HepG2 (cell line): ENCODE data around the gene ABCA4. TPM values are rescaled to one million over a fixed set of nuclear protein-coding genes. Genes with fewer than 3 reads are reported as not detected.
A peak's percentile ranks its signal among the peaks of the same experiment; 100 is the strongest.

Source experiments
- ATAC-seq: fragments of 200-7000 bp; cut with Tn5 transposase; 3 replicates; pipeline ENCODE4 v1.9.1; 2020; ENCODE audit warnings: mild to moderate bottlenecking, moderate library complexity
- BruUV-seq: library from RNA; stranded (reverse); fragments of 400-500 nt; replicated peaks from 2 replicates; lab custom pipeline; 2021; lab: Mats Ljungman, UMichigan
- CTCF ChIA-PET: fragments of 300-600 bp; formaldehyde crosslinking; extraction: SDS; loops from one replicate; lab custom pipeline; 2021; ENCODE audit warnings: low total read pairs, inconsistent platforms, low intra/inter-chr PET ratio; lab: Yijun Ruan, JAX
- POLR2A ChIA-PET: fragments of 350-600 bp; sonication (Branson Sonifier 250); formaldehyde crosslinking; loops from one replicate; lab custom pipeline; 2020; ENCODE audit warnings: antibody characterized with exemption, inconsistent platforms; lab: Yijun Ruan, JAX
- DNase-seq: peaks from one replicate; pipeline ENCODE4 v3.0.0-alpha.2; 2015; ENCODE audit warnings: low spot score
- FAIRE-seq: peaks from 3 replicates; lab custom pipeline; 2011; peaks lifted over from hg19 to GRCh38; lab: Jason Lieb, UNC
- H2AFZ ChIP-seq: one replicate; pipeline ENCODE4 v1.6.1; 2011; ENCODE audit warnings: low read length, inconsistent platforms
- H3K27ac ChIP-seq: fragments of 300-600 bp; 3 replicates; pipeline ENCODE4 v1.8.0; 2011; ENCODE audit warnings: mixed run types, mild to moderate bottlenecking, mixed read lengths, low read length, inconsistent platforms; ENCODE audit not compliant: insufficient read depth; ENCODE audit errors: extremely low read length
- H3K27me3 ChIP-seq, 2 experiments: fragments of 200-600 bp in 1 of 2; 2 replicates in 1 of 2; 3 replicates in 1 of 2; pipeline versions ENCODE4 v1.6.0 to v1.8.0; 2011; ENCODE audit warnings: low read length in 2 of 2, mild to moderate bottlenecking in 2 of 2, moderate library complexity in 2 of 2, inconsistent platforms in 1 of 2; ENCODE audit not compliant: insufficient read depth in 2 of 2, control insufficient read depth in 1 of 2
- H3K36me3 ChIP-seq, 2 experiments: fragments of 200-600 bp in 1 of 2; replicated peaks in 1 of 2; 2 replicates in 1 of 2; 3 replicates in 1 of 2; pipeline versions ENCODE4 v1.5.1 to v1.8.0; 2011; ENCODE audit warnings: low read length in 2 of 2, inconsistent platforms in 1 of 2; ENCODE audit not compliant: insufficient read depth in 2 of 2, control insufficient read depth in 1 of 2
- H3K4me1 ChIP-seq: 2 replicates; pipeline ENCODE4 v1.5.1; 2012; ENCODE audit warnings: low read length, inconsistent platforms; ENCODE audit not compliant: insufficient read depth
- H3K4me2 ChIP-seq: 2 replicates; pipeline ENCODE4 v1.6.0; 2011; ENCODE audit warnings: low read depth, low read length, inconsistent platforms
- H3K4me3 ChIP-seq, 3 experiments: fragments of 200-600 bp in 1 of 3; sonication (generic), shearing (Covaris generic) in 1 of 3; replicated peaks in 1 of 3; 2 replicates each; pipeline ENCODE4 v1.5.1; 2011 to 2016; ENCODE audit warnings: low read length in 3 of 3, inconsistent platforms in 2 of 3, low read depth in 2 of 3, mild to moderate bottlenecking in 2 of 3, control low read depth in 1 of 3, mixed read lengths in 1 of 3; ENCODE audit not compliant: insufficient read depth in 1 of 3
- H3K79me2 ChIP-seq: one replicate; pipeline ENCODE4 v1.6.1; 2011; ENCODE audit warnings: low read length, inconsistent platforms; ENCODE audit not compliant: insufficient read depth
- H3K9ac ChIP-seq: 2 replicates; pipeline ENCODE4 v1.6.0; 2011; ENCODE audit warnings: mild to moderate bottlenecking, low read depth, low read length, inconsistent platforms; ENCODE audit not compliant: insufficient read depth
- H3K9me3 ChIP-seq: 2 replicates; pipeline ENCODE4 v1.5.1; 2012; ENCODE audit warnings: mild to moderate bottlenecking, low read length
- H4K20me1 ChIP-seq: 2 replicates; pipeline ENCODE4 v1.6.0; 2011; ENCODE audit warnings: inconsistent platforms, mild to moderate bottlenecking, low read length, moderate library complexity; ENCODE audit not compliant: insufficient read depth
- CEBPB ChIP-seq: IDR thresholded peaks from 2 replicates; pipeline ENCODE4 v1.6.1; 2011; ENCODE audit warnings: low read depth, low read length, improper control_type of control experiment, borderline replicate concordance
- FOXC1 ChIP-seq: sonication (generic); formaldehyde crosslinking; IDR thresholded peaks from 2 replicates; pipeline ENCODE4 v1.8.0; 2022; ENCODE audit warnings: mild to moderate bottlenecking, missing genetic modification reagents, borderline replicate concordance
- HNRNPH1 ChIP-seq: fragments of 200-400 bp; formaldehyde crosslinking; optimal IDR thresholded peaks from 2 replicates; pipeline ENCODE3; 2017; ENCODE audit warnings: mild to moderate bottlenecking, low read depth, low read length
- HNRNPUL1 ChIP-seq: fragments of 200-400 bp; formaldehyde crosslinking; IDR thresholded peaks from 2 replicates; pipeline ENCODE4 v1.6.1; 2017; ENCODE audit warnings: low read depth, mild to moderate bottlenecking, low read length, moderate library complexity
- KDM1A ChIP-seq: IDR thresholded peaks from 2 replicates; pipeline ENCODE4 v1.6.1; 2016; ENCODE audit warnings: missing compliant biosample characterization
- KLF15 ChIP-seq: sonication (generic); formaldehyde crosslinking; IDR thresholded peaks from 2 replicates; pipeline ENCODE4 v1.8.1; 2023; ENCODE audit warnings: borderline replicate concordance, mild to moderate bottlenecking, inconsistent platforms, missing genetic modification reagents, mixed read lengths
- NR2F1 ChIP-seq, 2 experiments: fragments of 450-650 bp in 1 of 2; formaldehyde crosslinking in 1 of 2; IDR thresholded peaks; 2 replicates each; pipeline versions ENCODE4 v1.5.0 to v1.6.1; 2016 to 2020; ENCODE audit warnings: mild to moderate bottlenecking in 1 of 2, missing compliant biosample characterization in 1 of 2, missing genetic modification reagents in 1 of 2, moderate library complexity in 1 of 2
- SOX5 ChIP-seq: IDR thresholded peaks from 2 replicates; pipeline ENCODE4 v1.6.1; 2016; ENCODE audit warnings: borderline replicate concordance
- SOX6 ChIP-seq, 2 experiments: fragments of 450-650 bp in 1 of 2; sonication (generic) in 1 of 2; formaldehyde crosslinking in 1 of 2; IDR thresholded peaks; 2 replicates each; pipeline versions ENCODE4 v1.4.0 to v1.6.1; 2017 to 2020; ENCODE audit warnings: antibody characterized with exemption in 1 of 2, mild to moderate bottlenecking in 1 of 2, missing genetic modification reagents in 1 of 2
- SP4 ChIP-seq: sonication (generic); formaldehyde crosslinking; IDR thresholded peaks from 2 replicates; pipeline ENCODE4 v1.8.1; 2023; ENCODE audit warnings: mild to moderate bottlenecking, missing genetic modification reagents
- ZMYM4 ChIP-seq: sonication (generic); formaldehyde crosslinking; IDR thresholded peaks from 2 replicates; pipeline ENCODE4 v1.8.1; 2023; ENCODE audit warnings: mild to moderate bottlenecking, missing genetic modification reagents
- ZNF143 ChIP-seq: sonication (generic); formaldehyde crosslinking; IDR thresholded peaks from 2 replicates; pipeline ENCODE4 v1.4.0; 2020; ENCODE audit warnings: missing genetic modification reagents
- ZNF556 ChIP-seq: sonication (generic); formaldehyde crosslinking; IDR thresholded peaks from 2 replicates; pipeline ENCODE4 v1.4.0; 2020; ENCODE audit warnings: mild to moderate bottlenecking, missing genetic modification reagents, borderline replicate concordance
- ZNF562 ChIP-seq: sonication (generic); formaldehyde crosslinking; IDR thresholded peaks from 2 replicates; pipeline ENCODE4 v1.8.0; 2022; ENCODE audit warnings: missing genetic modification reagents, borderline replicate concordance
- ZNF629 ChIP-seq: sonication (generic); formaldehyde crosslinking; conservative IDR thresholded peaks from 2 replicates; pipeline ENCODE4 v1.5.0; 2020; ENCODE audit warnings: missing genetic modification reagents
- ZNF670 ChIP-seq: sonication (generic); formaldehyde crosslinking; IDR thresholded peaks from 2 replicates; pipeline ENCODE4 v1.8.0; 2022; ENCODE audit warnings: mild to moderate bottlenecking, missing genetic modification reagents, borderline replicate concordance
- ZNF713 ChIP-seq: sonication (generic); formaldehyde crosslinking; IDR thresholded peaks from 2 replicates; pipeline ENCODE4 v1.4.0; 2020; ENCODE audit warnings: mild to moderate bottlenecking, missing genetic modification reagents
- ZNF737 ChIP-seq: sonication (generic); formaldehyde crosslinking; IDR thresholded peaks from 2 replicates; pipeline ENCODE4 v1.5.0; 2020; ENCODE audit warnings: missing genetic modification reagents, mild to moderate bottlenecking, borderline replicate concordance
- WGBS: methylation state at CpG from one replicate; pipeline ENCODE4 v1.1.6; 2017; ENCODE audit warnings: low lambda C conversion rate; 5-methylcytosine and 5-hydroxymethylcytosine counted together
- in situ Hi-C: cut with HindIII; loops from 2 replicates; pipeline ENCODE4 v1.10.0; 2017; ENCODE audit warnings: low pct_unique_long_range_greater_than_20kb; ENCODE audit not compliant: extremely low pct_ligation_motif_present
- intact Hi-C: fragments of 100-400 bp; cut with micrococcal nuclease; formaldehyde crosslinking; loops from one replicate; pipeline ENCODE4 v1.10.0; 2022; ENCODE audit not compliant: unreplicated experiment
- polyA plus RNA-seq, 8 experiments: library from polyadenylated mRNA; depleted of rRNA in 3 of 8; stranded (reverse) in 7 of 8; unstranded in 1 of 8; fragments of >200 nt; fragmentation: Illumina TruSeq in 4 of 8; extraction: Trizol in 4 of 8; gene quantifications; 2 replicates each; pipeline versions ENCODE4 v1.2.1 to v1.2.3, GENCODE V29; 2011 to 2016; ENCODE audit warnings: low read depth in 4 of 8, missing spikeins in 1 of 8, mixed read lengths in 1 of 8; ENCODE audit not compliant: insufficient read depth in 1 of 8
- total RNA-seq, 5 experiments: library from RNA; depleted of rRNA; stranded (reverse); fragments of >200 nt; fragmentation: Illumina TruSeq; extraction: Trizol; gene quantifications; 2 replicates each; pipeline ENCODE4 v1.2.3, GENCODE V29; 2016; ENCODE audit warnings: low read depth in 1 of 5
- TF ChIP-seq, protein P1 (sequence below): sonication (generic); formaldehyde crosslinking; IDR thresholded peaks from 2 replicates; pipeline ENCODE4 v1.4.0; 2020; ENCODE audit warnings: mild to moderate bottlenecking, missing genetic modification reagents, borderline replicate concordance
- TF ChIP-seq, protein P2 (sequence below): sonication (generic); formaldehyde crosslinking; IDR thresholded peaks from 2 replicates; pipeline ENCODE4 v1.4.0; 2020; ENCODE audit warnings: mild to moderate bottlenecking, missing genetic modification reagents

ABCA4 gene
- total and polyA plus RNA-seq, 2 of the 13 experiments (the other 11 are each of a cell fraction or from before 2014, with no cell fraction given), result 0.24 to 0.67 TPM

DNA sequence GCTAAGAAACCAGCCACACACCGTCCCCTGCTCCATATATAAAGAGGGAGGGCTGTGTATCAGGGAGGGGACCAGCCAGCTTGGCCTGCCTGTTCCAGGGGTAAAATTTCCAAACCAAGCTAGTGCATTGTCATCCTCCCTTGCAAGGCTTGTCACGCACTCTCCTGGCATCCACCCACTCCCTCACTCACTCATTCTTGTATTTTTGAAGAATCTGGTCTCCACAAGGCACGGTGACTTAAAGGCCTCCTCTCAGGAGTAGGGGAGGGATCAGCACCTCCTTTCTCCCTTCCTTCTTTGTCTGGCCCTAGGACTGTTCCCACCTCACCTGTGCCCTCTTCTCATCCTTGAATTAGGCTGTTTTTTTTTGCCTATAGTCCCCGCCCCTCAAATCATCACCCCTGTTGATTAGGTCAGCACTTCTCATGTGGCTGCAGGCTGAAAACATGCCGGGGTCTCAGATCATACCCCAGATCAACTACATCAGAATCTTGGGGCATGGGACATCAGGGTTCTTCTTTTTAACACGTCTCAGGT is 5.0 kb downstream of the ABCA4 start (continued):
- TF ChIP-seq SP4, result 0 out of 2 replicates have a peak, but pooled peaks have one; percentile 6
- TF ChIP-seq ZNF713, result 0 out of 2 replicates have a peak, but pooled peaks have one; percentile 6
- no peak for TF ChIP-seq HNRNPUL1
- TF ChIP-seq, protein P1, sequence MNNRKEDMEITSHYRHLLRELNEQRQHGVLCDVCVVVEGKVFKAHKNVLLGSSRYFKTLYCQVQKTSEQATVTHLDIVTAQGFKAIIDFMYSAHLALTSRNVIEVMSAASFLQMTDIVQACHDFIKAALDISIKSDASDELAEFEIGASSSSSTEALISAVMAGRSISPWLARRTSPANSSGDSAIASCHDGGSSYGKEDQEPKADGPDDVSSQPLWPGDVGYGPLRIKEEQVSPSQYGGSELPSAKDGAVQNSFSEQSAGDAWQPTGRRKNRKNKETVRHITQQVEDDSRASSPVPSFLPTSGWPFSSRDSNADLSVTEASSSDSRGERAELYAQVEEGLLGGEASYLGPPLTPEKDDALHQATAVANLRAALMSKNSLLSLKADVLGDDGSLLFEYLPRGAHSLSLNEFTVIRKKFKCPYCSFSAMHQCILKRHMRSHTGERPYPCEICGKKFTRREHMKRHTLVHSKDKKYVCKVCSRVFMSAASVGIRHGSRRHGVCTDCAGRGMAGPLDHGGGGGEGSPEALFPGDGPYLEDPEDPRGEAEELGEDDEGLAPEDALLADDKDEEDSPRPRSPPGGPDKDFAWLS (CRISPR knock-in tag), result no peak
- TF ChIP-seq ZNF556 (CRISPR knock-in tag), result 0 out of 2 replicates have a peak, but pooled peaks have one; percentile 32
- no peak for TF ChIP-seq ZNF670 (CRISPR knock-in tag)
- peak; percentile 29; the same call in 1 of the 2 replicates for TF ChIP-seq FOXC1 (CRISPR knock-in tag)
- TF ChIP-seq ZNF737, result 0 out of 2 replicates have a peak, but pooled peaks have one; percentile 7
- no peak for TF ChIP-seq KLF15 (CRISPR knock-in tag)

DNA sequence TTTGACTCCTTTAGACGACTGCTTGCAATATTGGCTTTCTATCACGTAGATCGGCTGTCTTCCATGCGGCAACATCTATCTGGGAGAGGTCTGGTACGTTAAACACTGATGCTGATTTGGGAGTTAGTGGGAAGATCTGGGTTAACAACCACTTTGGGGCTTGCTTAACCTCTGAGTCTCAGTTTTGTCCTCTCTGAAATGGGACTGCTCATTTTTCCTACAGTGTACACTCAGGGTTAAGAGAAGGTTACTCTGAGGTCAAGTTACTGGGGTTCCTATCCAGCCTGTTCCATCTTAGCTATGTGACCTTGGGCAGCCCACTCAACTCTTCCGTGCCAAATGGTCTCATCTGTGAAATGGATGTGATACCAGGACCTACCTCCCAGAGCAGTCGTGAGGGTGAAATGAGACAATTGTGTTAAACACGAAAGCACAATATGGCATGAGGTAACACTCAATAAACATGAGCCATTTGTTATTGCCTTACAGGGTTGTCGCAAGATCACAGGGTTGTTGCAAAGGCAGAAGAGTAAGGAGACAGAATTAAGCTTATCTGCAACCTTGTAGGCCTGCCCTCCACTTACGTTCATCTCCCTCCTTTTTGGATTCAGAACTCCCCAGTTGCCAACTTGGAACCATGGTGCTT is 5.6 kb downstream of the ABCA4 start:
- no peaks in the 10 kb centered on the region for H3K79me2 ChIP-seq
- peaks cover 2 to 12% of the 10 kb centered on the region in 2 experiments; a peak in 2 of 5 replicates for H3K27me3 ChIP-seq
- H3K9ac ChIP-seq, result 0 out of 2 replicates have a peak overlapping the region, but pooled peaks have one; percentile 6
- ChIA-PET CTCF (no interaction called here), POLR2A (interaction anchor here (1.1 to 2.4 kb wide), 3 partner anchors 11 to 54 kb away, joined by 3 to 24 read pairs (median 12); no protein-coding TSS in a partner anchor)
- H3K9me3 ChIP-seq, result no peaks in the 10 kb centered on the region
- in situ Hi-C loops (no loop called here), intact Hi-C loops (loop anchor here (5.0 kb wide), 1 partner anchor 53 kb away; no protein-coding TSS in a partner anchor)
- peaks cover 86% of the 10 kb centered on the region for H3K4me1 ChIP-seq
- peak overlapping the region; percentile 65 for H3K27ac ChIP-seq
- DNase-seq, result peak; percentile 53
- FAIRE-seq, result no peak
- no peak for ATAC-seq
- H3K4me3 ChIP-seq, result no peak overlapping the region
- H3K4me2 ChIP-seq, result peak overlapping the region; percentile 61; the same call in 1 of the 2 replicates
- no TSS peak for BruUV-seq
- 76% methylated on average over 10 of the region's 10 CpGs for WGBS
- no peaks in the 10 kb centered on the region for H4K20me1 ChIP-seq
- H2AFZ ChIP-seq, result no peak overlapping the region
- no peaks in the 10 kb centered on the region for H3K36me3 ChIP-seq
- TF ChIP-seq CEBPB, result peak; percentile 84
- TF ChIP-seq, protein P2, sequence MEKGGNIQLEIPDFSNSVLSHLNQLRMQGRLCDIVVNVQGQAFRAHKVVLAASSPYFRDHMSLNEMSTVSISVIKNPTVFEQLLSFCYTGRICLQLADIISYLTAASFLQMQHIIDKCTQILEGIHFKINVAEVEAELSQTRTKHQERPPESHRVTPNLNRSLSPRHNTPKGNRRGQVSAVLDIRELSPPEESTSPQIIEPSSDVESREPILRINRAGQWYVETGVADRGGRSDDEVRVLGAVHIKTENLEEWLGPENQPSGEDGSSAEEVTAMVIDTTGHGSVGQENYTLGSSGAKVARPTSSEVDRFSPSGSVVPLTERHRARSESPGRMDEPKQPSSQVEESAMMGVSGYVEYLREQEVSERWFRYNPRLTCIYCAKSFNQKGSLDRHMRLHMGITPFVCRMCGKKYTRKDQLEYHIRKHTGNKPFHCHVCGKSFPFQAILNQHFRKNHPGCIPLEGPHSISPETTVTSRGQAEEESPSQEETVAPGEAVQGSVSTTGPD (CRISPR knock-in tag), result no peak
- 0 out of 2 replicates have a peak, but pooled peaks have one; percentile 9 for TF ChIP-seq SOX5
- no peak for TF ChIP-seq ZNF143 (CRISPR knock-in tag)
- TF ChIP-seq KDM1A (CRISPR knock-in tag), result peak; percentile 82; the same call in 1 of the 2 replicates
- no peak for TF ChIP-seq NR2F1 (CRISPR knock-in tag; IDR thresholded peaks at IDR 0.05)
- TF ChIP-seq SOX6 (IDR thresholded peaks at IDR 0.05), result no peak
- 0 out of 2 replicates have a peak, but pooled peaks have one; percentile 18 for TF ChIP-seq SOX6 (CRISPR knock-in tag; IDR thresholded peaks at IDR 0.05)
- TF ChIP-seq ZNF562 (CRISPR knock-in tag), result no peak
- no peak for TF ChIP-seq HNRNPH1
- TF ChIP-seq ZMYM4 (CRISPR knock-in tag), result no peak
- peak; percentile 94 for TF ChIP-seq ZNF629
